HG03045 (cell line): ENCODE measurements around the gene SPDYC.

ENCODE experiments used
- ATAC-seq: cut with Tn5 transposase; IDR thresholded peaks from one replicate; pipeline ENCODE4 v1.9.1; 2021; ENCODE audit warnings: mild to moderate bottlenecking, moderate library complexity; ENCODE audit not compliant: unreplicated experiment

The SPDYC gene

GRCh38 chr11:65218446-65218845 is 48.4 kb downstream of the SPDYC start:
- ATAC-seq: no peak

DNA sequence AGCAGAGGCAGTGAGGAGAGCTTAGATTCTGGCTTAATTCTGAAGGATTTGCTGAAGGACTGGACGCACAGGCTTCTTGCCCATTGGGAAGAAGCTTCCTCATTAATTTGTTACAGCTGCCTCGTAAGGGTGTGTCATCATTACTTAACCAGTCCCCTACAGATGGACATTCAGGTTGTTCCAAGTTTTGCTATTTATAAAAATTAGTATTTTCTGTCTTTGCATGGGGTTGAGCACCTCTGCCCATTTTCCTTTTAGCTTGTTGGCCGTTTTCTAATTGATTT is 49.8 kb downstream of the SPDYC start:
- ATAC-seq: no peak

DNA sequence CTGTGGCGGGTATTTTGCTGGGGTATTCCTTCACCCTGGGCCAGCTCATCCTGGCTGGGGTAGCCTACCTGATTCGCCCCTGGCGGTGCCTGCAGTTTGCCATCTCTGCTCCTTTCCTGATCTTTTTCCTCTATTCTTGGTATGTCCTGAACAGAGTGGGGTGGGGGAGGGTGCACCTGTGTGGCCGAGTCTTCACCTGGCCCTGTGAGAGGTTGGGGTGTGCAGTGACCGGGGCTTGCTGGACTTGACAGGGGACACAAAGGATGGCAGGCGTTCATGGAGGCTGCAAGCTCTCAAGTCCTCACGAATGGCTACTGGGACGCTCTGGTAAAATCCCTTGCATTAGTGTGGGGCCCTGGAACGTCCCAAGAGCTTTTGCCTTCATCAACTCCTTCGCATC is 51.0 kb downstream of the SPDYC start:
- no peak for ATAC-seq
